SU-DHL-6 (cell line): Measurements from ENCODE around the gene EVX2.

Source experiments
- H2AFZ ChIP-seq: fragments of 200-600 bp; sonication (generic); 2 replicates; pipeline ENCODE4 v1.6.1; 2014; ENCODE audit warnings: low read depth, mild to moderate bottlenecking, moderate library complexity, mixed read lengths, antibody characterized with exemption, low read length; ENCODE audit not compliant: severe bottlenecking
- H3F3A ChIP-seq: fragments of 200-600 bp; shearing (Covaris generic); 2 replicates; pipeline ENCODE4 v1.6.0; 2016; ENCODE audit warnings: antibody characterized with exemption, mild to moderate bottlenecking; ENCODE audit not compliant: insufficient read depth
- H3K27ac ChIP-seq: fragments of 200-600 bp; sonication (generic); 2 replicates; pipeline ENCODE4 v1.5.1; 2016; ENCODE audit warnings: low read depth, mild to moderate bottlenecking, low read length, moderate library complexity, mixed read lengths
- H3K27me3 ChIP-seq: fragments of 200-600 bp; sonication (generic), shearing (Covaris generic); 2 replicates; pipeline ENCODE4 v1.6.0; 2014; ENCODE audit warnings: mild to moderate bottlenecking, low read length
- H3K36me3 ChIP-seq: fragments of 200-600 bp; sonication (generic); 2 replicates; pipeline ENCODE4 v1.6.1; 2014; ENCODE audit warnings: mild to moderate bottlenecking, low read length, mixed read lengths
- H3K4me2 ChIP-seq: fragments of 300-600, 200-600 bp; shearing (Covaris generic), sonication (generic); 2 replicates; pipeline ENCODE4 v1.6.0; 2014; ENCODE audit warnings: low read length, low read depth, mild to moderate bottlenecking; ENCODE audit not compliant: poor library complexity, severe bottlenecking
- H3K4me3 ChIP-seq: fragments of 200-600 bp; sonication (generic); 2 replicates; pipeline ENCODE4 v1.5.1; 2014; ENCODE audit warnings: antibody characterized with exemption, low read length, mild to moderate bottlenecking, mixed read lengths; ENCODE audit not compliant: insufficient read depth, poor library complexity, severe bottlenecking
- H3K79me2 ChIP-seq: fragments of 200-600 bp; sonication (generic); 2 replicates; pipeline ENCODE4 v1.6.1; 2014; ENCODE audit warnings: mild to moderate bottlenecking, low read length, moderate library complexity; ENCODE audit not compliant: insufficient read depth
- H3K9ac ChIP-seq: fragments of 200-600 bp; sonication (generic); 2 replicates; pipeline ENCODE4 v1.7.0; 2014; ENCODE audit warnings: mild to moderate bottlenecking, low read length
- H3K9me2 ChIP-seq: fragments of 200-600 bp; sonication (generic); replicated peaks from 2 replicates; pipeline ENCODE4 v1.6.1; 2014; ENCODE audit warnings: low read length; ENCODE audit not compliant: insufficient read depth
- H3K9me3 ChIP-seq: fragments of 200-600 bp; sonication (generic); 2 replicates; pipeline ENCODE4 v1.6.1; 2014; ENCODE audit warnings: low read length, mixed read lengths; ENCODE audit not compliant: insufficient read depth
- H4K20me1 ChIP-seq: fragments of 200-600 bp; sonication (generic); 2 replicates; pipeline ENCODE4 v1.6.1; 2014; ENCODE audit warnings: low read depth, mild to moderate bottlenecking, antibody characterized with exemption, low read length, moderate library complexity, mixed read lengths
- CTCF ChIP-seq: fragments of 200-600 bp; sonication (generic); IDR thresholded peaks from one replicate; pipeline ENCODE4 v1.5.1; 2017; ENCODE audit warnings: antibody characterized with exemption, mild to moderate bottlenecking, low read length, moderate library complexity; ENCODE audit not compliant: insufficient read depth, poor library complexity, severe bottlenecking
- EZH2phosphoT487 ChIP-seq: fragments of 200-600 bp; sonication (generic), shearing (Covaris generic); conservative IDR thresholded peaks from 2 replicates; pipeline ENCODE4 v1.6.1; 2018; ENCODE audit warnings: mild to moderate bottlenecking, antibody characterized with exemption, low read length, moderate library complexity, mixed read lengths

Gene EVX2

DNA sequence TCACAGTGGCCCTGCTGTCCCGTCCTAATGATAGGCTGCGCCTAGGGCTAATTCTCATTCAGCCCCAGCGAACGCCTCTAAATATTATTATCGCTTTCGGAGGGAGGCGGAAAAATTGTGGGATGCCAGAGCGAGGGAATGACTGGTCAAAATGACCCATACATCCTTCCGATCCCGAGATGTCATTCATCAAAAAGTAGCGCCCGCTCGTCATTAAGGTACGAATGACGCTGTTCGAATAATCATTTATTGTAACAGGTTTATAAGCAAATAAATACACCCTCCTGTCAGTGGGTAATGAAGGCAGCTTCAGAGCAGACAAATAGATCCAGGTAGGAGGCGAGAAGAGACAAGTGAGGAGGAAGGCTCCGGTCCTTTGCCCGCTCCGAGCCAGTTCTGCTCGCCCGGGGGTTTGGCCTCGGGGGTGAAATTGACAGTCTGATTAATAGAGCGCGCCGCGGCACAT, at the start of gene EVX2:
Gene EVX2, minus strand, starts transcription at position 167 of the 466 bp plus-strand sequence. CDS start 186 bp downstream, outside the sequence.
- Histone ChIP-seq H3K9ac (no peak within 1 kb of the TSS), H4K20me1 (no peaks in the 10 kb centered on the region), H3K79me2 (no peaks in the 10 kb centered on the region), H3K4me3 (no peak within 1 kb of the TSS), H3K27ac (no peak within 1 kb of the TSS), H3F3A (no peaks in the 10 kb centered on the region), H3K9me2 (no peaks in the 10 kb centered on the region), H2AFZ (no peak within 1 kb of the TSS), H3K4me2 (no peak within 1 kb of the TSS), H3K27me3 (no peaks in the 10 kb centered on the region), H3K36me3 (no peaks in the 10 kb centered on the region), H3K9me3 (no peaks in the 10 kb centered on the region)
- TF ChIP-seq CTCF (no peak), EZH2phosphoT487 (no peak)

- TF ChIP-seq CTCF (no peak), EZH2phosphoT487 (no peak)
- no peaks in the 10 kb centered on the region for H3K36me3 ChIP-seq
- no peak overlapping the region for H3K4me3 ChIP-seq
- H3K27ac ChIP-seq: no peak overlapping the region
- no peaks in the 10 kb centered on the region for H3K9me3 ChIP-seq
- H3K79me2 ChIP-seq: no peaks in the 10 kb centered on the region
- H3K9ac ChIP-seq: no peak overlapping the region
- no peaks in the 10 kb centered on the region for H4K20me1 ChIP-seq
- H3K4me2 ChIP-seq: no peak overlapping the region
- no peak overlapping the region for H2AFZ ChIP-seq
- H3F3A ChIP-seq: no peaks in the 10 kb centered on the region
- H3K27me3 ChIP-seq: no peaks in the 10 kb centered on the region
- H3K9me2 ChIP-seq: no peaks in the 10 kb centered on the region
These were observed 49.6 kb upstream of the EVX2 start for GRCh38 chr2:176133389-176133788.

GRCh38 chr2:176132205-176133171, 48.7 kb upstream of the EVX2 start:
- H3K79me2 ChIP-seq: no peaks in the 10 kb centered on the region
- no peaks in the 10 kb centered on the region for H3K9me2 ChIP-seq
- no peak overlapping the region for H3K27ac ChIP-seq
- no peaks in the 10 kb centered on the region for H3K36me3 ChIP-seq
- H3K27me3 ChIP-seq: no peaks in the 10 kb centered on the region
- H2AFZ ChIP-seq: no peak overlapping the region
- H3K4me3 ChIP-seq: no peak overlapping the region
- no peak overlapping the region for H3K9ac ChIP-seq
- no peaks in the 10 kb centered on the region for H3K9me3 ChIP-seq
- no peaks in the 10 kb centered on the region for H4K20me1 ChIP-seq
- H3F3A ChIP-seq: no peaks in the 10 kb centered on the region
- TF ChIP-seq CTCF: no peak
- TF ChIP-seq EZH2phosphoT487: no peak
- no peak overlapping the region for H3K4me2 ChIP-seq
